Measurements from ENCODE around the gene FUS.

The FUS gene

DNA sequence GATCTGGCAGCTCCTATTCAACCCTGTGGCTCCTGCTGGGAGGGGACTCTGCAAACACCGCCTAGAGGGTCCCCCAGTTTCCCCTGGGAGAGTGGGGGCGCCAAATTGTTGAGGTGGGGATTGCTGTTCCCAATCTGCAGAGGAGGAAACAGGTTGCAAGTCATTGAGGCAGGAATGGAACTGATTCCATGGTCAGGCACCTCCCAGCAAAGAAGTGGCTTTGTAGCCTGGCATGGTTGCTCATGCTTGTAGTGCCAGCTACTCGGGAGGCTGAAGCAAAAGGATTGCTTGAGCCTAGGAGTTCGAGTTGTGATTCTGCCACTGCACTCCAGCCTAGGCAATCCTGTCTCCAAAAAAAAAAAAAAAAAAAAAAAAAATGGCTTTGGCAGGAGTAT, 37.2 kb downstream of the FUS start:
- no peak overlapping the region for H2BK15ac ChIP-seq (ENCODE audit: low read length)
- no peaks in the 10 kb centered on the region for H3K36me3 ChIP-seq (replicated peaks in 1 of 2; ENCODE audit: control insufficient read depth in 2 of 2, insufficient read depth in 2 of 2, low read length in 2 of 2)
- H3K4me1 ChIP-seq (ENCODE audit: control insufficient read depth in 2 of 2, insufficient read depth in 1 of 2, low read depth in 1 of 2, low read length in 2 of 2) = peaks cover 10 to 15% of the 10 kb centered on the region in 2 donors
- no peak overlapping the region for H2BK5ac ChIP-seq (ENCODE audit: low read length)
- H3K4me3 ChIP-seq (ENCODE audit: low read length in 2 of 2) = peak overlapping the region in 1 of 2 donors; percentile 15
- H2BK120ac ChIP-seq (ENCODE audit: low read depth, low read length) = no peak overlapping the region
- no peaks in the 10 kb centered on the region for H3K79me1 ChIP-seq (ENCODE audit: low read depth, low read length)
- no peak overlapping the region for H3K4ac ChIP-seq (ENCODE audit: low read length)
- no peak overlapping the region for H3K23ac ChIP-seq (ENCODE audit: low read depth, low read length, poor library complexity)
- H3K27me3 ChIP-seq (ENCODE audit: control insufficient read depth in 3 of 3, insufficient read depth in 3 of 3, low read depth in 1 of 3, low read length in 3 of 3) = peaks cover 24 to 86% (median 53%) of the 10 kb centered on the region in 3 experiments
- no CpG with 5 or more reads among the region's 4 CpGs for whole genome bisulfite sequencing, 2 donors (ENCODE audit: extremely low coverage in 2 of 2, insufficient read length in 2 of 2, insufficient replicate concordance in 1 of 2)
- peak overlapping the region; percentile 13 for H2AFZ ChIP-seq (ENCODE audit: low read length)
- no peak overlapping the region for H3K14ac ChIP-seq (ENCODE audit: low read length)
- peak overlapping the region; percentile 47 for H3K9ac ChIP-seq (ENCODE audit: low read depth, low read length, poor library complexity)
- H3K4me2 ChIP-seq (ENCODE audit: insufficient read depth, low read length, poor library complexity, severe bottlenecking) = no peak overlapping the region
- no peak overlapping the region for H4K91ac ChIP-seq (ENCODE audit: low read depth, low read length, poor library complexity)
- peak overlapping the region; percentile 72 for H3K18ac ChIP-seq (ENCODE audit: low read length)
- H3K9me3 ChIP-seq (replicated peaks in 1 of 2; ENCODE audit: control insufficient read depth in 2 of 2, insufficient read depth in 1 of 2, low read depth in 1 of 2, low read length in 2 of 2) = peaks cover 0 to 3% of the 10 kb centered on the region in 2 donors
- no peak for DNase-seq (ENCODE audit: low spot score)
- H4K8ac ChIP-seq (ENCODE audit: low read depth, low read length) = no peak overlapping the region
- H3K27ac ChIP-seq (replicated peaks; ENCODE audit: low read length) = no peak overlapping the region
- peak overlapping the region; percentile 87 for H2BK12ac ChIP-seq (ENCODE audit: low read length)
- no peak overlapping the region for H2AK5ac ChIP-seq (ENCODE audit: low read depth, low read length)

- Histone ChIP-seq H3K79me1 (ENCODE audit: low read depth, low read length) (no peaks in the 10 kb centered on the region), H4K91ac (ENCODE audit: low read depth, low read length, poor library complexity) (no peak overlapping the region), H3K4ac (ENCODE audit: low read length) (no peak overlapping the region), H3K4me3 (ENCODE audit: low read length in 2 of 2) (no peak overlapping the region), H3K4me2 (ENCODE audit: insufficient read depth, low read length, poor library complexity, severe bottlenecking) (peak overlapping the region; percentile 2), H3K9ac (ENCODE audit: low read depth, low read length, poor library complexity) (no peak overlapping the region), H3K23ac (ENCODE audit: low read depth, low read length, poor library complexity) (peak overlapping the region; percentile 89), H2AK5ac (ENCODE audit: low read depth, low read length) (peak overlapping the region; percentile 19), H3K9me3 (replicated peaks in 1 of 2; ENCODE audit: control insufficient read depth in 2 of 2, insufficient read depth in 1 of 2, low read depth in 1 of 2, low read length in 2 of 2) (peaks cover 0 to 3% of the 10 kb centered on the region in 2 donors), H3K18ac (ENCODE audit: low read length) (peak overlapping the region; percentile 64), H2BK12ac (ENCODE audit: low read length) (no peak overlapping the region), H3K27me3 (ENCODE audit: control insufficient read depth in 3 of 3, insufficient read depth in 3 of 3, low read depth in 1 of 3, low read length in 3 of 3) (peaks cover 24 to 67% (median 44%) of the 10 kb centered on the region in 3 experiments), H4K8ac (ENCODE audit: low read depth, low read length) (no peak overlapping the region), H3K4me1 (ENCODE audit: control insufficient read depth in 2 of 2, insufficient read depth in 1 of 2, low read depth in 1 of 2, low read length in 2 of 2) (peaks cover 10 to 15% of the 10 kb centered on the region in 2 donors), H3K27ac (replicated peaks; ENCODE audit: low read length) (no peak overlapping the region), H3K36me3 (replicated peaks in 1 of 2; ENCODE audit: control insufficient read depth in 2 of 2, insufficient read depth in 2 of 2, low read length in 2 of 2) (no peaks in the 10 kb centered on the region), H2AFZ (ENCODE audit: low read length) (no peak overlapping the region), H2BK15ac (ENCODE audit: low read length) (no peak overlapping the region), H2BK5ac (ENCODE audit: low read length) (no peak overlapping the region), H3K14ac (ENCODE audit: low read length) (peak overlapping the region; percentile 71), H2BK120ac (ENCODE audit: low read depth, low read length) (no peak overlapping the region)
- WGBS, 2 donors (ENCODE audit: extremely low coverage in 2 of 2, insufficient read length in 2 of 2, insufficient replicate concordance in 1 of 2) = no CpG with 5 or more reads among the region's 15 CpGs
- DNase-seq (ENCODE audit: low spot score) = no peak
Observed at GRCh38 chr16:31219154-31219741, 39.3 kb downstream of the FUS start.

GRCh38 chr16:31221357-31222160, 41.6 kb downstream of the FUS start:
- H3K9me3 ChIP-seq (replicated peaks in 1 of 2; ENCODE audit: control insufficient read depth in 2 of 2, insufficient read depth in 1 of 2, low read depth in 1 of 2, low read length in 2 of 2) = peaks cover 0 to 3% of the 10 kb centered on the region in 2 donors
- H2AK5ac ChIP-seq (ENCODE audit: low read depth, low read length) = no peak overlapping the region
- no peak overlapping the region for H3K14ac ChIP-seq (ENCODE audit: low read length)
- no peak overlapping the region for H3K18ac ChIP-seq (ENCODE audit: low read length)
- H2AFZ ChIP-seq (ENCODE audit: low read length) = no peak overlapping the region
- no peaks in the 10 kb centered on the region for H3K36me3 ChIP-seq (replicated peaks in 1 of 2; ENCODE audit: control insufficient read depth in 2 of 2, insufficient read depth in 2 of 2, low read length in 2 of 2)
- H3K4me3 ChIP-seq (ENCODE audit: low read length in 2 of 2) = no peak overlapping the region
- H3K27ac ChIP-seq (replicated peaks; ENCODE audit: low read length) = no peak overlapping the region
- H2BK5ac ChIP-seq (ENCODE audit: low read length) = no peak overlapping the region
- no peak overlapping the region for H2BK120ac ChIP-seq (ENCODE audit: low read depth, low read length)
- H2BK15ac ChIP-seq (ENCODE audit: low read length) = no peak overlapping the region
- no peak for DNase-seq (ENCODE audit: low spot score)
- H3K27me3 ChIP-seq (ENCODE audit: control insufficient read depth in 3 of 3, insufficient read depth in 3 of 3, low read depth in 1 of 3, low read length in 3 of 3) = peaks cover 7 to 44% (median 21%) of the 10 kb centered on the region in 3 experiments
- H4K91ac ChIP-seq (ENCODE audit: low read depth, low read length, poor library complexity) = no peak overlapping the region
- no peak overlapping the region for H3K4ac ChIP-seq (ENCODE audit: low read length)
- H3K4me2 ChIP-seq (ENCODE audit: insufficient read depth, low read length, poor library complexity, severe bottlenecking) = no peak overlapping the region
- H4K8ac ChIP-seq (ENCODE audit: low read depth, low read length) = no peak overlapping the region
- WGBS, 2 donors (ENCODE audit: extremely low coverage in 2 of 2, insufficient read length in 2 of 2, insufficient replicate concordance in 1 of 2) = no CpG with 5 or more reads among the region's 12 CpGs
- no peaks in the 10 kb centered on the region for H3K79me1 ChIP-seq (ENCODE audit: low read depth, low read length)
- H3K9ac ChIP-seq (ENCODE audit: low read depth, low read length, poor library complexity) = no peak overlapping the region
- no peak overlapping the region for H3K23ac ChIP-seq (ENCODE audit: low read depth, low read length, poor library complexity)
- H3K4me1 ChIP-seq (ENCODE audit: control insufficient read depth in 2 of 2, insufficient read depth in 1 of 2, low read depth in 1 of 2, low read length in 2 of 2) = peaks cover 0 to 5% of the 10 kb centered on the region in 2 donors
- H2BK12ac ChIP-seq (ENCODE audit: low read length) = no peak overlapping the region

DNA sequence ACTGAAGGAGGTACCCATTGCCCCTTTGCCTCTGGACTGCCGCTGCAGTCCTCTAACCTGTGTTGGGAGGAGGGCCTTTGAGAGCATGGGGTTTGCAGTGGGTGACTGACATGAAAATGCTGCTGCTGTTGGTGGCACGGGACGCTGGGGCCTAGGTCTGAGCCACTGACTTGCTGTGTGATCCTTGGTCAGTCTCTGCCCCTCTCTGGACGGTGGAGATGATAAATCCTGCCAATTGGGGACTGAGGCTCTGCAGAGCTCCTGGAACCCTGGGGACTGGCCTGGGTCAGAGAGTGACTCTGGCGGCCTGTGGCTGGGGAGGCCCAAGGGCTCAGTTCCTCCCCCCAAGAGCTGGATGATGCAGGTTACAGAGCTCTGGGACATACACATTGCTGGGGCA, 43.1 kb downstream of the FUS start:
- Histone ChIP-seq H3K27me3 (ENCODE audit: control insufficient read depth in 3 of 3, insufficient read depth in 3 of 3, low read depth in 1 of 3, low read length in 3 of 3) (peaks cover 0 to 29% (median 6%) of the 10 kb centered on the region in 3 experiments), H3K23ac (ENCODE audit: low read depth, low read length, poor library complexity) (peak overlapping the region; percentile 27), H2BK120ac (ENCODE audit: low read depth, low read length) (no peak overlapping the region), H3K4me3 (ENCODE audit: low read length in 2 of 2) (no peak overlapping the region), H3K9ac (ENCODE audit: low read depth, low read length, poor library complexity) (peak overlapping the region; percentile 12), H3K18ac (ENCODE audit: low read length) (no peak overlapping the region), H3K4ac (ENCODE audit: low read length) (no peak overlapping the region), H2AFZ (ENCODE audit: low read length) (no peak overlapping the region), H3K9me3 (replicated peaks in 1 of 2; ENCODE audit: control insufficient read depth in 2 of 2, insufficient read depth in 1 of 2, low read depth in 1 of 2, low read length in 2 of 2) (no peaks in the 10 kb centered on the region), H3K27ac (replicated peaks; ENCODE audit: low read length) (no peak overlapping the region), H3K36me3 (replicated peaks in 1 of 2; ENCODE audit: control insufficient read depth in 2 of 2, insufficient read depth in 2 of 2, low read length in 2 of 2) (no peaks in the 10 kb centered on the region), H3K79me1 (ENCODE audit: low read depth, low read length) (no peaks in the 10 kb centered on the region), H3K4me1 (ENCODE audit: control insufficient read depth in 2 of 2, insufficient read depth in 1 of 2, low read depth in 1 of 2, low read length in 2 of 2) (no peaks in the 10 kb centered on the region), H3K4me2 (ENCODE audit: insufficient read depth, low read length, poor library complexity, severe bottlenecking) (no peak overlapping the region), H2AK5ac (ENCODE audit: low read depth, low read length) (no peak overlapping the region), H2BK15ac (ENCODE audit: low read length) (no peak overlapping the region), H2BK12ac (ENCODE audit: low read length) (no peak overlapping the region), H3K14ac (ENCODE audit: low read length) (no peak overlapping the region), H4K91ac (ENCODE audit: low read depth, low read length, poor library complexity) (no peak overlapping the region), H2BK5ac (ENCODE audit: low read length) (no peak overlapping the region), H4K8ac (ENCODE audit: low read depth, low read length) (no peak overlapping the region)
- DNase-seq (ENCODE audit: low spot score) = no peak
- WGBS, 2 donors (ENCODE audit: extremely low coverage in 2 of 2, insufficient read length in 2 of 2, insufficient replicate concordance in 1 of 2) = no CpG with 5 or more reads among the region's 5 CpGs

Data from neuronal stem cell (in vitro differentiated cells).